HEK293T (cell line): ENCODE data around the gene NEBL.

Source experiments
- CTCF ChIA-PET: fragments of 350-600 bp; formaldehyde crosslinking; extraction: SDS; loops from one replicate; lab custom pipeline; 2021; ENCODE audit warnings: antibody characterized with exemption, inconsistent platforms; lab: Yijun Ruan, JAX
- POLR2A ChIA-PET: fragments of 350-600 bp; formaldehyde crosslinking; extraction: SDS; loops from one replicate; lab custom pipeline; 2020; ENCODE audit warnings: antibody characterized with exemption, inconsistent platforms; lab: Yijun Ruan, JAX
- DNase-seq: peaks from one replicate; pipeline ENCODE4 v3.0.0; 2012; ENCODE audit warnings: mixed read lengths; ENCODE audit errors: extremely low spot score
- ARNT ChIP-seq: fragments of 450-650 bp; IDR thresholded peaks from 2 replicates; pipeline ENCODE4 v1.6.1; 2017; ENCODE audit warnings: mild to moderate bottlenecking
- BHLHE40 ChIP-seq: fragments of 450-650 bp; IDR thresholded peaks from 2 replicates; pipeline ENCODE4 v1.6.1; 2016; ENCODE audit warnings: mild to moderate bottlenecking, moderate library complexity, borderline replicate concordance
- CTBP1 ChIP-seq: fragments of 450-650 bp; IDR thresholded peaks from 2 replicates; pipeline ENCODE4 v1.6.1; 2016; ENCODE audit warnings: borderline replicate concordance
- ELF4 ChIP-seq: fragments of 450-650 bp; IDR thresholded peaks from 2 replicates; pipeline ENCODE4 v1.6.1; 2017; ENCODE audit warnings: antibody characterized with exemption
- FOXA1 ChIP-seq: fragments of 450-650 bp; IDR thresholded peaks from 2 replicates; pipeline ENCODE4 v1.6.1; 2016; ENCODE audit warnings: mild to moderate bottlenecking
- FOXK2 ChIP-seq: fragments of 450-650 bp; IDR thresholded peaks from 2 replicates; pipeline ENCODE4 v1.6.1; 2016; ENCODE audit warnings: mild to moderate bottlenecking
- FOXM1 ChIP-seq: fragments of 450-650 bp; IDR thresholded peaks from 2 replicates; pipeline ENCODE4 v1.6.1; 2017; ENCODE audit warnings: mild to moderate bottlenecking, borderline replicate concordance
- HDGF ChIP-seq: fragments of 450-650 bp; IDR thresholded peaks from 2 replicates; pipeline ENCODE4 v1.6.1; 2017; ENCODE audit warnings: antibody characterized with exemption, borderline replicate concordance
- L3MBTL2 ChIP-seq: fragments of 450-650 bp; conservative IDR thresholded peaks from 2 replicates; pipeline ENCODE4 v1.6.1; 2016; ENCODE audit warnings: mild to moderate bottlenecking
- LEF1 ChIP-seq: fragments of 450-650 bp; IDR thresholded peaks from 2 replicates; pipeline ENCODE4 v1.6.1; 2017; ENCODE audit warnings: mild to moderate bottlenecking, borderline replicate concordance
- NFRKB ChIP-seq: fragments of 450-650 bp; IDR thresholded peaks from 2 replicates; pipeline ENCODE4 v1.6.1; 2016; ENCODE audit warnings: mild to moderate bottlenecking, moderate library complexity
- SP1 ChIP-seq: fragments of 450-650 bp; IDR thresholded peaks from 2 replicates; pipeline ENCODE4 v1.6.1; 2017
- SUZ12 ChIP-seq: fragments of 450-650 bp; IDR thresholded peaks from 2 replicates; pipeline ENCODE4 v1.6.1; 2016; ENCODE audit warnings: mild to moderate bottlenecking
- TARDBP ChIP-seq: fragments of 450-650 bp; IDR thresholded peaks from 2 replicates; pipeline ENCODE4 v1.6.1; 2016
- ZNF384 ChIP-seq: fragments of 450-650 bp; IDR thresholded peaks from 2 replicates; pipeline ENCODE4 v1.6.1; 2016
- TF ChIP-seq, protein P1 (sequence below): fragments of 450-650 bp; IDR thresholded peaks from 2 replicates; pipeline ENCODE4 v1.6.1; 2016

Gene NEBL

DNA sequence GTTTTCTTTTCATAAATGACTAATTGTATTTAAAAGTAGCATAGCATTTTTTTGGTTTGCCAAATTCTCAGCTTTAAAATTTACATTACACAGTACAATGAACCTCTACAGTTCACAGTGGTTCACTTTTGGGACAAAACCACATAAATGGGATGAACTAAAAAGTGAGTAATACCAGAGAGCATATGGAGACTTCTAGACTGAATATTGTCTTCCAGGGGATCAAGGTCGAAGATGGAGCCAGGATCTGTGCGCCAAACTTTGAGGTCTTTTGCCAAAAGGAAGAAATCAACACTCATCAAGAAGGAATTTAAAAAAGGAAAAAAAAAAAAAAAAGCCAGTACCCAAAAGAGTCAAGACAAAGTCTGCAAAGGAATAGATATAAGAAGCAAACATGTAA lies 87.5 kb downstream of the NEBL start:
- ChIA-PET POLR2A (no interaction called here), CTCF (no interaction called here)
- no peak for TF ChIP-seq SP1
- TF ChIP-seq BHLHE40, result no peak
- TF ChIP-seq, protein P1, sequence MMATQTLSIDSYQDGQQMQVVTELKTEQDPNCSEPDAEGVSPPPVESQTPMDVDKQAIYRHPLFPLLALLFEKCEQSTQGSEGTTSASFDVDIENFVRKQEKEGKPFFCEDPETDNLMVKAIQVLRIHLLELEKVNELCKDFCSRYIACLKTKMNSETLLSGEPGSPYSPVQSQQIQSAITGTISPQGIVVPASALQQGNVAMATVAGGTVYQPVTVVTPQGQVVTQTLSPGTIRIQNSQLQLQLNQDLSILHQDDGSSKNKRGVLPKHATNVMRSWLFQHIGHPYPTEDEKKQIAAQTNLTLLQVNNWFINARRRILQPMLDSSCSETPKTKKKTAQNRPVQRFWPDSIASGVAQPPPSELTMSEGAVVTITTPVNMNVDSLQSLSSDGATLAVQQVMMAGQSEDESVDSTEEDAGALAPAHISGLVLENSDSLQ, result no peak
- TF ChIP-seq LEF1, result no peak
- no peak for TF ChIP-seq SUZ12
- TF ChIP-seq ELF4, result no peak
- TF ChIP-seq CTBP1, result no peak
- DNase-seq, result no peak

GRCh38 chr10:20806487-20806886 lies 90.6 kb downstream of the NEBL start:
- DNase-seq, result no peak
- ChIA-PET CTCF (no interaction called here), POLR2A (no interaction called here)
- TF ChIP-seq ZNF384 (no peak), SP1 (no peak), FOXA1 (no peak), SUZ12 (no peak), FOXM1 (no peak), NFRKB (no peak), TARDBP (no peak), LEF1 (no peak), ARNT (no peak), HDGF (no peak), ELF4 (no peak), BHLHE40 (no peak), L3MBTL2 (no peak)
- TF ChIP-seq, protein P1, result no peak

GRCh38 chr10:20797290-20797689 lies 99.8 kb downstream of the NEBL start:
- CTCF ChIA-PET, result no interaction called here
- TF ChIP-seq FOXM1, result no peak
- TF ChIP-seq FOXA1, result no peak
- TF ChIP-seq FOXK2, result no peak
- TF ChIP-seq SUZ12, result no peak
- no peak for TF ChIP-seq ZNF384
- no peak for TF ChIP-seq HDGF
- TF ChIP-seq TARDBP, result no peak
- TF ChIP-seq, protein P1, result no peak
- TF ChIP-seq LEF1, result no peak
- TF ChIP-seq SP1, result no peak
- no peak for TF ChIP-seq ELF4
- no peak for TF ChIP-seq ARNT
- TF ChIP-seq NFRKB, result no peak
- TF ChIP-seq L3MBTL2, result no peak
- no peak for TF ChIP-seq BHLHE40
- TF ChIP-seq CTBP1, result no peak
- POLR2A ChIA-PET, result no interaction called here
- no peak for DNase-seq

DNA sequence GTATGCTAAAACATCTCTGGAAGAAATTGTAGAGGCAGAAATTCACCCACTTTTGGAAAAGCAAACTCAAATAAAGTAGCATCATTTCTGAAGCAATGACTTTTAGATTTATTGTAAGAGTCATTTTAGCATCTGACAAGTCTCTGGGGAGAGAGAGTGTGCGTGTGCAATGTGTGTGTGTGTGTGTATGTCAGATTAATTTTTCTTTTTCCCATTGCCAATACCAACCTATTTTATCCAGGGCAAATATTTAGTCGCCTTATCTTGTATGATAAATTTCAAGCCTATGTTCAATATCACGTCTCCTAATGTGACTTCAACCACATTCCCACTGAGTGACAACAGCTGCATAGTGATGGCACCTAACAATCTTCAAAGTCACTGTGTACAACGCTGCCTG lies 101.7 kb downstream of the NEBL start:
- POLR2A ChIA-PET, result no interaction called here

GRCh38 chr10:20785174-20785573 lies 111.9 kb downstream of the NEBL start:
- ChIA-PET POLR2A (no interaction called here), CTCF (no interaction called here)
- TF ChIP-seq ELF4 (no peak), LEF1 (no peak), CTBP1 (no peak), FOXA1 (no peak), L3MBTL2 (no peak), BHLHE40 (no peak), NFRKB (no peak), SUZ12 (no peak), FOXM1 (no peak)
- TF ChIP-seq, protein P1, result no peak
- no peak for DNase-seq

More for the DNA sequence above, 101.7 kb downstream of the NEBL start:
- TF ChIP-seq TARDBP (no peak), ZNF384 (no peak), SUZ12 (no peak), ELF4 (no peak), FOXA1 (no peak), ARNT (no peak), FOXK2 (no peak), L3MBTL2 (no peak)
- DNase-seq, result no peak
- CTCF ChIA-PET, result no interaction called here

DNA sequence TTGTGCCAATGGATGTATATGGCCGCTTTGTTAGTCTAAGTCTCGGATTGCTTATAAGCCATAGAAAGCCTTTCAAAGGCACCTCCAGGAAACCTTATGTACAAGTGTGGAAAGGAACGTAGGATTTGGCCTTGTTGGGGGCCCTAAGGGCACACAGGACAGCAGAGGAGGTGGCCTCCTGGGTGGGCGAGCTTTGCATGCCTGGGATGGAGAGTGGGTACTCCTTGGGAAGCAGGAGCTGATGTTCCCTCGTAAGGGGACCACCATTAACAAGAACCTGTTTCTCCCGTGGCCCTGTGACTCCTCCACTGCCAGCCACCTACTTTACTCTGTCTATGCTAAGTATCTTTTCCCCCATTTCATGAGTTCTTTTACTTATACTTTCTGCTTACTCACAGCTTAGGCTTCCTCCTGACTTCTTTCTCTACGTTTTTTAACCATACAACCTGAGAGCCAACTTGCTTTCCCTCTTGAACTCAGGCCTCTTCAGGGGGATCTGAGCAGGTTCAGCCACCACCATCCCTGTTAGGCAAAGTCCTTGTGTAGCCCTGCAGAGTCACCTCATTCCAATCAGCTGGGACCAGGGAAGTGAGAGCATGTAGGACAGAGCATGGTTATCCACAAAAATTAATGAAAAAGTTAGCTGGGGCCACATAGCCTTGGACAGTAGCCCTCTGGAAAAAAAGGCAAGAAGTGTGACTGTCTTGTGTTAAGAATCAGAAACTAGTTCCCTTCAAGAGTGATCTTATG lies 118.9 kb downstream of the NEBL start:
- TF ChIP-seq FOXA1 (no peak), TARDBP (no peak), SUZ12 (no peak), FOXK2 (no peak), NFRKB (no peak), ARNT (no peak), FOXM1 (no peak), CTBP1 (no peak), L3MBTL2 (no peak), LEF1 (no peak), ZNF384 (no peak), BHLHE40 (no peak), HDGF (no peak), SP1 (no peak), ELF4 (no peak)
- TF ChIP-seq, protein P1, result no peak
- CTCF ChIA-PET, result no interaction called here
- no peak for DNase-seq
- POLR2A ChIA-PET, result no interaction called here
